ENCODE results near the gene ARHGAP18.

Gene ARHGAP18

DNA sequence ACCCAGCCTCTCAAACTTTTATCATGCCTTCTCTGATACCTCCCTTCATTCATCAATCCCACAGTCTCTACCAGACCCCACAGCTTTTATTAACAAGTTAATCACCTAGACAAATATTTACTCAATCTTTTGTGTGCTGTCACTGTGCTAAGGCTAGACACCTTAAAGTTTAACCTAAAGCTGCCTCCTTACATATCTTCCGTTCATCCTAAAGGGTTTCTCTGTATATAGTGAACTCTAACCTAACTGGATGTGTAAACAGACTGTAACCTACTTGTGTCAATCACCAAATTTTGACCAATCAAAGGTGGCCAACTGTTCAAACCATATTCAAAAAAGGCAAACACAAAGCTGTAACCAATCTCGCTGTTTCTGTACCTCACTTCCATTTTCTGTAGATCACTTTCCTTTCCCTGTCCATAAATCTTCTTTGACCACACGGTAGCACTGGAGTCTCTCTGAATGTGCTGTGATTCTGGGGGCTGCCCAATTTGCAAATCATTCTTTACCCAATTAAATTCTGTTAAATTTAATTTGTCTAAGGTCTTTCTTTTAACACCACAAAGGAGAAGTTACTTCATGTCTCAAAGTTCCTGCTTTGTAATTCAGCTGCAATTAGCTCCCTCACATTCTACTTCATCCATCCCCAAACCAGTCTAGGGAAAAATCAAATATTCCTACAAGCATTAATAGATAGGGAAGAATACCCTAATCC, 72.5 kb downstream of the ARHGAP18 start:
- TF ChIP-seq EZH2phosphoT487 (IDR thresholded peaks at IDR 0.05; ENCODE audit: low read length) (no peak), EZH2 (optimal IDR thresholded peaks at IDR 0.05; ENCODE audit: low read depth, low read length) (no peak)
- TF ChIP-seq, protein P1, sequence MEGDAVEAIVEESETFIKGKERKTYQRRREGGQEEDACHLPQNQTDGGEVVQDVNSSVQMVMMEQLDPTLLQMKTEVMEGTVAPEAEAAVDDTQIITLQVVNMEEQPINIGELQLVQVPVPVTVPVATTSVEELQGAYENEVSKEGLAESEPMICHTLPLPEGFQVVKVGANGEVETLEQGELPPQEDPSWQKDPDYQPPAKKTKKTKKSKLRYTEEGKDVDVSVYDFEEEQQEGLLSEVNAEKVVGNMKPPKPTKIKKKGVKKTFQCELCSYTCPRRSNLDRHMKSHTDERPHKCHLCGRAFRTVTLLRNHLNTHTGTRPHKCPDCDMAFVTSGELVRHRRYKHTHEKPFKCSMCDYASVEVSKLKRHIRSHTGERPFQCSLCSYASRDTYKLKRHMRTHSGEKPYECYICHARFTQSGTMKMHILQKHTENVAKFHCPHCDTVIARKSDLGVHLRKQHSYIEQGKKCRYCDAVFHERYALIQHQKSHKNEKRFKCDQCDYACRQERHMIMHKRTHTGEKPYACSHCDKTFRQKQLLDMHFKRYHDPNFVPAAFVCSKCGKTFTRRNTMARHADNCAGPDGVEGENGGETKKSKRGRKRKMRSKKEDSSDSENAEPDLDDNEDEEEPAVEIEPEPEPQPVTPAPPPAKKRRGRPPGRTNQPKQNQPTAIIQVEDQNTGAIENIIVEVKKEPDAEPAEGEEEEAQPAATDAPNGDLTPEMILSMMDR (IDR thresholded peaks at IDR 0.05; ENCODE audit: low read length): no peak
- Histone ChIP-seq H3K4me3 (ENCODE audit: low read length) (no peak overlapping the region), H3K9ac (ENCODE audit: low read length) (no peak overlapping the region), H4K20me1 (ENCODE audit: insufficient read depth, low read length) (no peaks in the 10 kb centered on the region), H3K4me2 (ENCODE audit: low read depth, low read length) (no peak overlapping the region), H3F3A (ENCODE audit: insufficient read depth, low read length) (no peaks in the 10 kb centered on the region), H2AFZ (ENCODE audit: low read length) (no peak overlapping the region), H3K27ac (ENCODE audit: low read length) (no peak overlapping the region), H3K36me3 (replicated peaks; ENCODE audit: insufficient read depth, low read length) (0 out of 2 replicates have a peak, but pooled peaks cover 7% of the 10 kb centered on the region), H3K4me1 (ENCODE audit: low read length) (peaks cover 25% of the 10 kb centered on the region), H3K79me2 (ENCODE audit: low read length) (0 out of 2 replicates have a peak, but pooled peaks cover 10% of the 10 kb centered on the region), H3K27me3 (replicated peaks; ENCODE audit: insufficient read depth, low read length) (no peaks in the 10 kb centered on the region), H3K9me3 (replicated peaks; ENCODE audit: insufficient read depth, low read length) (no peaks in the 10 kb centered on the region), H3K9me2 (replicated peaks; ENCODE audit: insufficient read depth, low read length) (no peaks in the 10 kb centered on the region)
- DNase-seq: no peak

DNA sequence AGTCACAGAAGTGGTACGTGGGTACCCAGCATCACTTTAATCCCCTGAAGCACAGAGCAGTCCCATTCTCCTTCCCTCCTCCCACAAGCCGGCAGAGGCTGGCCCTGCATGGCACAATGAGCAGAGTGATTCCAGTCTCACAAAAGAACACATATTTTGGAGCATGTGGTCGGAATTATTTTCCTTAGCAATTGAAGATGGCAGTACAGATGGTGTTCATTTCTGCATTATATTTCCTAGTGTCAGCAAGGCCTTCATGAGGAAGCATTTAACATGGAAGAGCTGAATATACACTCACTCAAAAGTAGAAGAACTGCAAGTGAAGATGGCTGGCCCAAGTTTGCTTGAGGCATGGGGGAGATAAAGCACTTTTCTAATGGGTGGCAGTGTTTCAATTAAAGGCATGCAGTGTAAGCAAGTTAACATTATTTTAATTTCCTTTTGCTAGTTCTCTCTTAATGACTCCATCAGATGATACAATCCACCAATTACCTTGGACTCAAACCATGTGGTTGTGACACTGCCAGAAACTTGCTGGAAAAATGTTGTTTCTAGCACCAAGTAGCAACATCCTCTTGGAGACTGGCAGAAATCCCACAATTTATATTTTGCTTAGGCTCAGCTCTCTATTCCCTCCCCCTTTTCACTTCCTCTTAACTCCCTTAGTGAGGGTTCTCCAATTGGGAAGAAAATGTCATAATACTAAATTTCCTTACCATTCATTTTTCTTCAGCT, 74.4 kb downstream of the ARHGAP18 start:
- no peak overlapping the region for H3K4me3 ChIP-seq (ENCODE audit: low read length)
- H3K36me3 ChIP-seq (replicated peaks; ENCODE audit: insufficient read depth, low read length): 0 out of 2 replicates have a peak, but pooled peaks cover 9% of the 10 kb centered on the region
- no peaks in the 10 kb centered on the region for H3K9me2 ChIP-seq (replicated peaks; ENCODE audit: insufficient read depth, low read length)
- no peaks in the 10 kb centered on the region for H4K20me1 ChIP-seq (ENCODE audit: insufficient read depth, low read length)
- no peaks in the 10 kb centered on the region for H3K27me3 ChIP-seq (replicated peaks; ENCODE audit: insufficient read depth, low read length)
- H3K9me3 ChIP-seq (replicated peaks; ENCODE audit: insufficient read depth, low read length): no peaks in the 10 kb centered on the region
- TF ChIP-seq EZH2 (optimal IDR thresholded peaks at IDR 0.05; ENCODE audit: low read depth, low read length) (no peak), EZH2phosphoT487 (IDR thresholded peaks at IDR 0.05; ENCODE audit: low read length) (no peak)
- TF ChIP-seq, protein P1 (IDR thresholded peaks at IDR 0.05; ENCODE audit: low read length): no peak
- H3K4me2 ChIP-seq (ENCODE audit: low read depth, low read length): no peak overlapping the region
- no peak for DNase-seq
- H2AFZ ChIP-seq (ENCODE audit: low read length): no peak overlapping the region
- no peaks in the 10 kb centered on the region for H3F3A ChIP-seq (ENCODE audit: insufficient read depth, low read length)
- 0 out of 2 replicates have a peak, but pooled peaks cover 9% of the 10 kb centered on the region for H3K79me2 ChIP-seq (ENCODE audit: low read length)
- H3K9ac ChIP-seq (ENCODE audit: low read length): no peak overlapping the region
- H3K4me1 ChIP-seq (ENCODE audit: low read length): peaks cover 25% of the 10 kb centered on the region
- no peak overlapping the region for H3K27ac ChIP-seq (ENCODE audit: low read length)

DNA sequence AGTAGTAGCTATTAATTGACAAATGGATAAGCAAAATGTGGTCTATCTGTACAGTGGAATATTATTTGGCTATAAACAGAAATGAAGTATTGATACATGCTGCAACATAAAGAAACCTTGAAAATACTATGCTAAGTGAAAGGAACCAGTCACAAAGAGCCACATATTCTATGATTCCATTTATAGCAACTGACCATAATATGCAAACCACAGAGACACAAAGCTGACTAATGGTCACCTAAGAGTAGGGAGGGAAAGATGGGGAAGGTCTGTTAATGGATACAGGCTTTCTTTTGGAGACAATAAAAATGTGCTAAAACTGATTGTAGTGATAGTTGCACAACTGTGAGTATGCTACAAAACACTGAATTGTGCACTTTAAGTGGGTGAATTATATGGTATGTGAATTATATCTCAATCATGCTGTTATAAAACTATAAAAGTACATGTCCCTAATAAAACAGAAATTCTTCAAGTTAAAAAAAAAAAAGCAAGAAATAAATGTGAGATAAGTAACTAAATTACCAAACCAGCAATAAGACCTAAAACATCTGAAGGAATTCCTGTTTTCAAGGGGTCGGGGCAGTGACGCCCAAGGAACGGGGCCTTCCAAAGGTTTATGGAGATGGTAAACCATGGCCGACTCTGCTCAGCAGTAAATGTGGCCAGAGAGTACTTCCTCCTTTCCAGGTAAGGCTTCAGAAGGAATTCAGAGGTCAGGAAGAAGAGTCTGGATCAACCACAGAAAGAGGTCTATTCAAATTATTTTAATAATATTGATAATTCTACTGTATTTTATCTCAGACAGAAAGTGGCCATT, 75.4 kb downstream of the ARHGAP18 start:
- Histone ChIP-seq H3K4me2 (ENCODE audit: low read depth, low read length) (peak overlapping the region; percentile 25; the same call in 1 of the 2 replicates), H3K36me3 (replicated peaks; ENCODE audit: insufficient read depth, low read length) (0 out of 2 replicates have a peak, but pooled peaks cover 9% of the 10 kb centered on the region), H3K27ac (ENCODE audit: low read length) (no peak overlapping the region), H3K27me3 (replicated peaks; ENCODE audit: insufficient read depth, low read length) (no peaks in the 10 kb centered on the region), H3F3A (ENCODE audit: insufficient read depth, low read length) (no peaks in the 10 kb centered on the region), H3K4me1 (ENCODE audit: low read length) (peaks cover 25% of the 10 kb centered on the region), H3K9me2 (replicated peaks; ENCODE audit: insufficient read depth, low read length) (no peaks in the 10 kb centered on the region), H4K20me1 (ENCODE audit: insufficient read depth, low read length) (no peaks in the 10 kb centered on the region), H3K9ac (ENCODE audit: low read length) (no peak overlapping the region), H2AFZ (ENCODE audit: low read length) (no peak overlapping the region), H3K79me2 (ENCODE audit: low read length) (0 out of 2 replicates have a peak, but pooled peaks cover 9% of the 10 kb centered on the region), H3K9me3 (replicated peaks; ENCODE audit: insufficient read depth, low read length) (no peaks in the 10 kb centered on the region), H3K4me3 (ENCODE audit: low read length) (no peak overlapping the region)
- peak; percentile 41 for DNase-seq
- TF ChIP-seq EZH2 (optimal IDR thresholded peaks at IDR 0.05; ENCODE audit: low read depth, low read length): no peak
- no peak for TF ChIP-seq EZH2phosphoT487 (IDR thresholded peaks at IDR 0.05; ENCODE audit: low read length)
- TF ChIP-seq, protein P1 (IDR thresholded peaks at IDR 0.05; ENCODE audit: low read length): no peak
